Testis (tissue), 2 donors: Measurements from ENCODE around the gene RAP1GAP2.
"Not testable (repeated sequence)": the region's sequence is repeated elsewhere in the genome, so short reads cannot be mapped to it uniquely, and the experiment has no call there.

ENCODE experiments used
- POLR2A ChIP-seq: fragments of 450-650 bp; IDR thresholded peaks from one replicate; pipeline ENCODE4 v1.6.1; 2017; ENCODE audit warnings: antibody characterized with exemption, mild to moderate bottlenecking, moderate library complexity
- TF ChIP-seq, protein P1 (sequence below), 3 experiments: fragments of 450-650 bp in 2 of 3; fragments of 200-600 bp in 1 of 3; sonication (generic) in 1 of 3; IDR thresholded peaks; one replicate each; pipeline ENCODE4 v1.5.1; 2016 to 2019; ENCODE audit warnings: antibody characterized with exemption in 3 of 3, mild to moderate bottlenecking in 2 of 3, moderate library complexity in 1 of 3

DNA sequence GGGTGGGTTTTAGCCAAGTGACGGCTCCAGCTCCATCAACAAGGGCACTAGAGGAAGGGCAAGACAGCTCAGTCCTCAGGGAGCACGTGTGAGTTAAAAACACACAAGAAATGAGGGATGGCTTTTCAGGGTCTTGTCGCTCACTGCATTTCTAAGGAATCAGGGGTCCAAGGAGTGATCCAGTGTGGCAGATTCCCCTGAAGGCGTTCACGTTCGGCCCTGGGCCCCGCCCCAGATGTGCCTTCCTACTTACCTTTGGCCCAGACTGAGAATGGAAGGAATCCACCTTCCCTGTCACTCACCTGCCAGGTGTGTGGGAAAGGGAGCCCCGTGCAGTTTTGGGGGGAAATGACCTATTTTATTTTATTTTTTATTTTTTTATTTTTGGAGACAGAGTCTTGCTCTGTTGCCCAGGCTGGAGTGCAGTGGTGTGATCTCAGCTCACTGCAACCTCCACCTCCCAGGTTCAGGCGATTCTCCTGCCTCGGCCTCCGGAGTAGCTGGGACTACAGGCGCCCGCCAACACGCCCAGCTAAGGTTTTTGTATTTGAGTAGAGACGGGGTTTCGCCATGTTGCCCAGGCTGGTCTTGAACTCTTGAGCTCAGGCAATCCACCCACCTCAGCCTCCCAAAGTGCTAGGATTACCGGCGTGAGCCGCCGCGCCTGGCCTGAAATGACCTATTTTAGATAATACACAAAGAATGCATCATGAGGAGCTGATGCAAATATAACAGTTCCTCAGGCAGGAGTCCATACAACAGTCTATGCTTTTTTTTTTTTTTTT is 195.3 kb downstream of the RAP1GAP2 start:
- TF ChIP-seq, protein P1, sequence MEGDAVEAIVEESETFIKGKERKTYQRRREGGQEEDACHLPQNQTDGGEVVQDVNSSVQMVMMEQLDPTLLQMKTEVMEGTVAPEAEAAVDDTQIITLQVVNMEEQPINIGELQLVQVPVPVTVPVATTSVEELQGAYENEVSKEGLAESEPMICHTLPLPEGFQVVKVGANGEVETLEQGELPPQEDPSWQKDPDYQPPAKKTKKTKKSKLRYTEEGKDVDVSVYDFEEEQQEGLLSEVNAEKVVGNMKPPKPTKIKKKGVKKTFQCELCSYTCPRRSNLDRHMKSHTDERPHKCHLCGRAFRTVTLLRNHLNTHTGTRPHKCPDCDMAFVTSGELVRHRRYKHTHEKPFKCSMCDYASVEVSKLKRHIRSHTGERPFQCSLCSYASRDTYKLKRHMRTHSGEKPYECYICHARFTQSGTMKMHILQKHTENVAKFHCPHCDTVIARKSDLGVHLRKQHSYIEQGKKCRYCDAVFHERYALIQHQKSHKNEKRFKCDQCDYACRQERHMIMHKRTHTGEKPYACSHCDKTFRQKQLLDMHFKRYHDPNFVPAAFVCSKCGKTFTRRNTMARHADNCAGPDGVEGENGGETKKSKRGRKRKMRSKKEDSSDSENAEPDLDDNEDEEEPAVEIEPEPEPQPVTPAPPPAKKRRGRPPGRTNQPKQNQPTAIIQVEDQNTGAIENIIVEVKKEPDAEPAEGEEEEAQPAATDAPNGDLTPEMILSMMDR (IDR thresholded peaks at IDR 0.05), result not testable (repeated sequence)
- not testable (repeated sequence) for TF ChIP-seq POLR2A
